Skeletal muscle tissue (tissue), 4 donors: Measurements from ENCODE around the gene DHRS7C. TPM values are rescaled to one million over a fixed set of nuclear protein-coding genes. Genes with fewer than 3 reads are reported as not detected.

Experiments used
- H3K27ac ChIP-seq: one replicate; pipeline ENCODE4 v1.7.0; 2013; ENCODE audit warnings: mild to moderate bottlenecking, low read depth, low read length, inconsistent platforms
- H3K27me3 ChIP-seq, 3 donors: one replicate each; pipeline ENCODE4 v1.7.0; 2013; ENCODE audit warnings: low read length in 3 of 3; ENCODE audit not compliant: control insufficient read depth in 3 of 3, insufficient read depth in 3 of 3
- H3K36me3 ChIP-seq, 3 donors: one replicate each; pipeline ENCODE4 v1.7.0; 2013; ENCODE audit warnings: low read length in 3 of 3; ENCODE audit not compliant: control insufficient read depth in 3 of 3, insufficient read depth in 3 of 3
- H3K4me1 ChIP-seq, 3 donors: one replicate each; pipeline ENCODE4 v1.7.0; 2013; ENCODE audit warnings: low read length in 3 of 3, mild to moderate bottlenecking in 3 of 3; ENCODE audit not compliant: control insufficient read depth in 3 of 3, insufficient read depth in 3 of 3
- H3K4me3 ChIP-seq, 3 donors: one replicate each; pipeline ENCODE4 v1.7.0; 2013; ENCODE audit warnings: low read length in 3 of 3
- H3K9ac ChIP-seq, 3 donors: one replicate each; pipeline ENCODE4 v1.7.0; 2013; ENCODE audit warnings: low read length in 3 of 3, mild to moderate bottlenecking in 3 of 3, moderate library complexity in 2 of 3, low read depth in 1 of 3
- H3K9me3 ChIP-seq, 3 donors: one replicate each; pipeline ENCODE4 v1.7.0; 2013; ENCODE audit warnings: low read length in 3 of 3; ENCODE audit not compliant: control insufficient read depth in 3 of 3
- total RNA-seq: library from RNA; depleted of rRNA; stranded (reverse); fragments of >200 nt; gene quantifications from one replicate; pipeline ENCODE4 v1.2.3, GENCODE V29; 2014
- donor health status: Osteomylitis.

The DHRS7C gene, protein sequence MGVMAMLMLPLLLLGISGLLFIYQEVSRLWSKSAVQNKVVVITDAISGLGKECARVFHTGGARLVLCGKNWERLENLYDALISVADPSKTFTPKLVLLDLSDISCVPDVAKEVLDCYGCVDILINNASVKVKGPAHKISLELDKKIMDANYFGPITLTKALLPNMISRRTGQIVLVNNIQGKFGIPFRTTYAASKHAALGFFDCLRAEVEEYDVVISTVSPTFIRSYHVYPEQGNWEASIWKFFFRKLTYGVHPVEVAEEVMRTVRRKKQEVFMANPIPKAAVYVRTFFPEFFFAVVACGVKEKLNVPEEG
- 163 TPM for total RNA-seq

DNA sequence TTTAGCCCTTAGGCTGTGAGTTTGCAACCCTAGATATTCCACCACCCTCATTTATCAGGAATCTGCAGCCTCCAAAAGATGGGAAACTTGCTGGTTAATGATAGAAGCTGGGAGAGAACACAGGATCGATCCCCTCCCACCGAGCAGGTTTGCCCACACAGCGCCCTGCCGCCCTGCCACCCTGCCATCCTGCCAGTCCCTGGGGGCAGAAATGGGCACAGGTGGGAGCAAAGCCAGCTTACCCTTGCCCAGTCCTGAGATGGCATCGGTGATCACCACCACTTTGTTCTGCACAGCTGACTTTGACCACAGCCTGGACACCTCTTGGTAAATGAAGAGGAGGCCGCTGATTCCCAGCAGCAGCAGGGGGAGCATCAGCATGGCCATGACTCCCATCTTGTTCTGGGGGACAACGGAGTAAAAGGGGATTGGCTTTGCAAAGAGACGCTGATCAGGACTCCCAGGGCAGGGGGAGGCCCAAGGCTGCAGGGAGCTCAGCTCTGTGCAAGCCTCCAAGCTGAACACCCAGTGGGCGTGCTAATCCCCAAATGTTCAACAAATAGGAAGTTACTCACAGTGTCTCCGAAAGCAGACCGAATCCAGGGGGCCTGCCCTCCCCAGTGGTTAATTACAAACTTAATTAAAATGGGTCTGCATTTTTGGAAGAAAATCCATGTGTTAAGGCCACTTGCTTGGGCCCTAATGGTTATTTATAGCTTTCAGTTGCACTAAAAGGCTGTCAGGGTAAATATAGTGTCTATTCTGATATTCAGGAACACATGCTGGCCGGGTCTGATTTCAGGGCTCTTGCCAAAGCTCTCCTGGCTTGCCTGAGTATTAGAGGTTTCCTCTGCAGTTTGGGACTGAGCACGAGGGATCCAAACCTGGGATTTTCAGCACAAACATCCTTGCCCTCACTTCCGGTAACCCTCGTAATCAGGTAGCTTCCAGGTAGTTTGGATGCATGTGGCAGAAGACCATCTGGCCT is at the start of gene DHRS7C:
Gene DHRS7C (minus strand): TSS at position 704 of the 988 bp plus-strand sequence. CDS start 308 bp downstream, at position 396.
- H3K9me3 ChIP-seq, result no peaks in the 10 kb centered on the region
- H3K36me3 ChIP-seq, result no peaks in the 10 kb centered on the region
- H3K4me1 ChIP-seq, result peaks cover 26 to 37% (median 34%) of the 10 kb centered on the region in 3 donors
- H3K4me3 ChIP-seq, result peak within 1 kb of the TSS; percentile 70 to 82 (median 76)
- H3K27ac ChIP-seq, result peak within 1 kb of the TSS; percentile 80
- H3K27me3 ChIP-seq, result no peaks in the 10 kb centered on the region
- peak within 1 kb of the TSS; percentile 71 to 92 (median 87) for H3K9ac ChIP-seq

DNA sequence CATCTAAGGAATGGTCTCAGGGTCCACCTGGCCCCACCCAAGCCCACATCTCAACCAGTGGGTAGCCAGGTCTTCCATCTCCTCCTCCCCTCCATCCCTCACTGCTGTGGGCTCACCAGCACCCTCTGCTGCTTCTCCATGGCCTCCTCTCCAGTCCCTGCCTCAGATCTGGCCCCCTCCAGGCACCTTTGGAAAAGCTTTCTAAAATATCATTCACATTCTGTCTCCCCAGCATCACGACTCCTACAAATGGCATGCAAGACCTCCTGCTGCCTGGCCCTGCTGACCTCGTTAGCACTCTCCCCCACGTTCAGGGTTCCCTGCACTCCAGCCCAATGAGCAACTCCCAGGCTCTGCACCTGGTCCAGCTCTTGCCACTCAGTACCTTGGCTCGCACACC is 48.0 kb upstream of the DHRS7C start:
- Histone ChIP-seq H3K4me3 (no peak overlapping the region), H3K4me1 (peaks cover 23 to 32% (median 23%) of the 10 kb centered on the region in 3 donors), H3K27ac (no peak overlapping the region), H3K36me3 (no peaks in the 10 kb centered on the region), H3K27me3 (no peaks in the 10 kb centered on the region), H3K9me3 (no peaks in the 10 kb centered on the region), H3K9ac (no peak overlapping the region)

DNA sequence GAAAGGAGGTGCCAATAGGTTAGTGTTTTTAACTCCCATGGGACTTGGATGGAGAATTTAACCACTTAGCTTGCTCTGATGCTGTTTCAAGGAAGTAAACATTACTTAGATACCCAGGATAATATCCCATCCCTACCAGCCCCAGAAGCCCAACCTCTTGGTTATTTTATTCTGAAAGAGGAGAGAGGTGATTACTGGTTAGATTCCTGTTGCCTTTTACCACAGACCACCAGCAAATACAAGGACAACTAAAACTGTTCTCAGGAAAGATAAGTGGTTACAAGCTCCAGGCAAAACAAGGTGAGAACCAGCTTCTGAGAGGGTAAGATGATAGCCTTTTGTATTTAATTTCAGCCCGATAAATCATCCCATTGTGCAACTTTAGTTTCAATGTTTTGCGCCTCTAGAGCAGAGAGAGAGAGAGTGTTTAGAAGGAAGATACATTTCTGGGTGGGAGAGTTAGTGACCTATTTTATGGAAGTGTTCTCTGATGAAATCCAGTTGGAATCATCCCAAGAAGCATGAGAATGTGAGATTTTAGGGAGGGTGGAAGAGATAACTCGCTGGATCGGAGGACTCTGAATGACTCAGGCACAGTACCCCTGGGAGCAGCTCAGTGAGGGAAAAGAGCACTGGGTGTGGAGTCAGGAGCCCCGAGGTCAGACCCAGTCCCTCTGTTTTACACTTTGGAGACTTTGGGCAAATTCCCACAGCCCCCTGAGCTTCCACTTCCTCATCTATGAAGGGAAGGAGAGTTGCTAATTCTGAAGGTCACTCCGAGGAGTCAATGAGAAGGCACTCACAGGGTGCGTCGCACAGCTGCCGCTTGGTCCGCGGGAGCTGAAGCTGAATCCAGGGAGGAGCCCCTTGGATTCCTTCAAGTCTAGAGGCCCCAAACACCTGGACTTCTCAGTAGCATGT is 46.4 kb upstream of the DHRS7C start:
- H3K4me3 ChIP-seq, result no peak overlapping the region
- H3K36me3 ChIP-seq, result no peaks in the 10 kb centered on the region
- H3K27me3 ChIP-seq, result no peaks in the 10 kb centered on the region
- H3K9ac ChIP-seq, result no peak overlapping the region
- no peaks in the 10 kb centered on the region for H3K9me3 ChIP-seq
- no peak overlapping the region for H3K27ac ChIP-seq
- peaks cover 12 to 17% (median 17%) of the 10 kb centered on the region in 3 donors for H3K4me1 ChIP-seq

DNA sequence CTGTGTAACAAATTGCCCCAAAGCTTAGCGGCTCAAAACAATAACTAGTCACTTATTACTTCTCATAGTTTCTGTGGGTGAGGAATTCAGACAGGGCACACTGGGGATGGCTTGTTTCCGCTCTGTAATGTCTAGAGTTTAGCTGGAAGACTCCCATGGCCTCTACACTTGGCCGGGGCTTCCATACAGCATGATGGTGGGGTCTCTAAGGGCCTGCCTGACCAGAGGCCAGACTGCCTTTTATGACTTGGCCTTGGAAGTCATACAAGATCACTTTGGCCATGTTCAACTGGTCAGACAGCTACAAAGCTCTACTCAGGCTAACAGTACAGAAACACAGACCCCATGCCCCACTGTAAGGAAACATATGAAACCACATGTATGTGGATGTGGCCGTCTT is 42.5 kb upstream of the DHRS7C start:
- Histone ChIP-seq H3K36me3 (no peaks in the 10 kb centered on the region), H3K9me3 (no peaks in the 10 kb centered on the region), H3K27ac (no peak overlapping the region), H3K4me1 (peaks cover 0 to 6% (median 4%) of the 10 kb centered on the region in 3 donors), H3K4me3 (no peak overlapping the region), H3K9ac (no peak overlapping the region), H3K27me3 (no peaks in the 10 kb centered on the region)

DNA sequence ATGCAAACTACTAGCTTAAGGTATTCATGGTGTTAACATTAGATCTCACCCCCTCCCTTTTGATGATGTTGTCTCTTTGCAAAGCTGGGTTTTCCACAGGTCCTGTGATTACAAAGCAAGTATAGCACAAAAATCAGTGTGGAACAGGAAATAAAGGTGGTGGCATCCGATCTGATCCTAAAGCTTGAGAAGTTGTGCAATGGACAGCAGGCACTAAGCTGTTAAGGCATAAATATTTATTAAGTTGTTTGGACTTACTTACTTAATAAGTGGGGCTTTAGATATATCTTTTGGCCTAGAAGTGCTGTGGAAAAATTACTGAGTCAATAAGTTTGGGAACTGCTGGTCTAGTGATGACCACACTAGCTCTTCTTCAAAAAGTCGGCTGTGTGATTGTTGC is 39.3 kb upstream of the DHRS7C start:
- Histone ChIP-seq H3K9ac (no peak overlapping the region), H3K9me3 (no peaks in the 10 kb centered on the region), H3K27me3 (peaks cover 0 to 4% (median 0%) of the 10 kb centered on the region in 3 donors), H3K27ac (no peak overlapping the region), H3K36me3 (no peaks in the 10 kb centered on the region), H3K4me1 (no peaks in the 10 kb centered on the region), H3K4me3 (no peak overlapping the region)

DNA sequence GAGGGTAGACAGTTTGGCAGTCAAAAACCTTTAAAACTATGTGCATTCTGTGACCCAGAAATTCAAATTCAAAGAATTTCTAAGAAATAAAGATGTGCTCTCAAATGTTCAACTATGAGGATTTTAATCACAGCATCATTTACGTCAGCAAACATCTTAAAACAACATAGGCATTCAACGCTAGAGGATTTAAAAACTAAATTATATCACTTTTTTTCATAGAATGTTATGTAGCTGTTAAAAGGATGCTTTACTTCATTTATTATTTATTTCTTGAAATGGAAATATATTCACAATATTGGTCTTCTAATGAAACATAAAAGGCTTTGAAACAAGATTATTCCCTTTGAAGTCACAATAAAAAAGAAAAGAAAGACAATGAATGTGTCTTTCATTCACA is 38.0 kb upstream of the DHRS7C start:
- H3K9me3 ChIP-seq, result no peaks in the 10 kb centered on the region
- H3K27me3 ChIP-seq, result peaks cover 3 to 7% (median 4%) of the 10 kb centered on the region in 3 donors
- no peaks in the 10 kb centered on the region for H3K4me1 ChIP-seq
- no peaks in the 10 kb centered on the region for H3K36me3 ChIP-seq
- no peak overlapping the region for H3K4me3 ChIP-seq
- H3K27ac ChIP-seq, result no peak overlapping the region
- no peak overlapping the region for H3K9ac ChIP-seq

DNA sequence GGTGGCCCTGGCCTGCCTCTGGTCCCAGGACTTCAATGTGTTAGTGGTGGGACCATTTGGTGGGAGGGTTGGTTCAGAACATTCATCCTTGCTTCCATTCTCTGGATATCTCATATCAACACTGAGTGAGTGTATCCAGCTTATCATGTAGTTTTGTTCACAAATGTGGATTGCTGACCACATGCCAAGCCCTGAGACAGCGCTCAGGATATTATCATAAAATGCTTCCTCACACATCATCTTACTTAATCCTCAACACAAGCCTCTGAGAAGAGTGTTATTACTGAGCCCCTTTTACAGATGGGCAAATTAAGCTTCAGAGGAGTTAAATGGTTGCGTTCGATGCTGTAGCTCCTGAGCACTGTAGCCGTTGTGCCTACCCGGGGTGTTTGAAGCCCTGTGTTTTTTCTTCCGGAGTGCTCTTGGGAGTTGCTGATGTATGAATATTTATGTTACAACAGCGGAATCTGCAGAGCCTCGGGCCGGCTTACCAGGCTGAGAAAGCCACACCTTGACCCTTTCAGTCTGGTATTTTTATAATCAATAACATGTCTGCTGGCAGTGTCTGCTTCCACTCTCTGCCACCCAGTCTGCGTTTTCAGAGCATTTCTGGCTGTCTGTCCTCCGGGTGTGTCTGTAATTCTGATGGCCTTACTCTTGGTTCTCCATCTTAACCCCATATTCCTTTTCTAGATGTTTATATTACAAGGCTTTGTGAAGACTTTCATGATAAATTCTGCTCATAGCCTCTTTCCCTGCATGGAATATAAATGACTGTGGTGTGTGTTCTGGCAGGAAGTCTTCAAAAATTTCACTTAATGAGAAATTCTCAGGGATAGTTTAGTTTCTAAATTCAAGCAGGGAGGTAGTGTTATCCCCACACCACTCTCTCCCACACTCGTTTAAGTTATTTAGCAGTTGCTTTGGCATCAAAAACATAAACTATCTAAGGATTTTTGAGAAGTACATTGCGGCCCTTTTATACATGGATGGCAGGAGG is 37.2 kb upstream of the DHRS7C start:
- Histone ChIP-seq H3K9ac (no peak overlapping the region), H3K36me3 (no peaks in the 10 kb centered on the region), H3K27ac (no peak overlapping the region), H3K9me3 (no peaks in the 10 kb centered on the region), H3K27me3 (peaks cover 3 to 7% (median 4%) of the 10 kb centered on the region in 3 donors), H3K4me3 (no peak overlapping the region), H3K4me1 (no peaks in the 10 kb centered on the region)

DNA sequence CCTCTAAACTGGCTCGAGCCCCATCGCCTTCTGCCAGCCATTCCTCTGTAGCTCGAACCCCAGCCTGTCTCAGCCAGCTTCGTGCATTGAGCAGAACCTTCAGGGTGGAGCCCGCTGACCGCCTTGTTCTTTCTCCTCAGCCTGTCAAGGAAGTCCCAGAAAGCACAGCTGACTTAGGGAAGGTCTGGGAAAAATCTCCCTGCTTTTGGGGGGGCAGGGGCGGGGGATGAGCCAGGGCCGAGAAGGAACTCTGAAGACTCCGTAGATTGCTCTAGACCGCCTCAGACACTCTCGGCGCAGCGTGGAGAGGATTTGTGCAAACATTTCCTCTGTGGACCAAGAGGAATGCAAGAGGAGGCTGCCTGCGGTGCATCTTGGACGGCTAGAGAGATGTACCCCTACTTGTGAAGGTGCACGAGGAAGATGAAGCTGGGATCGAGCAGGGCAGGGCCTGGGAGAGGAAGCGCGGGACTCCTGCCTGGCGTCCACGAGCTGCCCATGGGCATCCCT is 34.3 kb upstream of the DHRS7C start, which contains the start of gene GLP2R:
Gene GLP2R (plus strand): TSS at position 284 of the 510 bp plus-strand sequence. CDS start 140 bp downstream, at position 424.
- no peaks in the 10 kb centered on the region for H3K4me1 ChIP-seq
- H3K4me3 ChIP-seq, result no peak within 1 kb of the TSS
- no peaks in the 10 kb centered on the region for H3K9me3 ChIP-seq
- H3K36me3 ChIP-seq, result no peaks in the 10 kb centered on the region
- no peak within 1 kb of the TSS for H3K27ac ChIP-seq
- H3K27me3 ChIP-seq, result peaks cover 3 to 7% (median 4%) of the 10 kb centered on the region in 3 donors
- no peak within 1 kb of the TSS for H3K9ac ChIP-seq
